Measurements from ENCODE around the gene BCAP29. TPM values are rescaled to one million over a fixed set of nuclear protein-coding genes. Genes with fewer than 3 reads are reported as not detected.

BCAP29 gene
- total RNA-seq, 1 donor from 2014 or later, result 103 TPM

GRCh38 chr7:107666790-107667189 is 86.7 kb downstream of the BCAP29 start:
- Mint-ChIP-seq H3K27ac (no peak overlapping the region), H3K4me3 (no peak overlapping the region), H3K27me3 (ENCODE audit: insufficient read depth, low read depth) (peaks cover 16% of the 10 kb centered on the region), H3K36me3 (no peaks in the 10 kb centered on the region), H3K9me3 (no peaks in the 10 kb centered on the region), H3K4me1 (peaks cover 4% of the 10 kb centered on the region)
- Histone ChIP-seq H4K20me1 (ENCODE audit: low read depth) (peaks cover 5% of the 10 kb centered on the region), H3K27me3 (peaks cover 46% of the 10 kb centered on the region), H3K4me2 (no peak overlapping the region), H3F3A (ENCODE audit: low read depth) (no peaks in the 10 kb centered on the region), H3K79me2 (ENCODE audit: low read depth) (no peaks in the 10 kb centered on the region), H3K9ac (no peak overlapping the region), H3K4me1 (no peaks in the 10 kb centered on the region), H3K9me3 (ENCODE audit: low read depth) (no peaks in the 10 kb centered on the region), H3K36me3 (no peaks in the 10 kb centered on the region), H2AFZ (replicated peaks) (no peak overlapping the region), H3K27ac (no peak overlapping the region), H3K4me3 (no peak overlapping the region)
- no peak for DNase-seq (ENCODE audit: low spot score)
- TF ChIP-seq CTCF (IDR thresholded peaks at IDR 0.05) (no peak), EZH2phosphoT487 (IDR thresholded peaks at IDR 0.05) (no peak), EZH2 (IDR thresholded peaks at IDR 0.05) (no peak)

DNA sequence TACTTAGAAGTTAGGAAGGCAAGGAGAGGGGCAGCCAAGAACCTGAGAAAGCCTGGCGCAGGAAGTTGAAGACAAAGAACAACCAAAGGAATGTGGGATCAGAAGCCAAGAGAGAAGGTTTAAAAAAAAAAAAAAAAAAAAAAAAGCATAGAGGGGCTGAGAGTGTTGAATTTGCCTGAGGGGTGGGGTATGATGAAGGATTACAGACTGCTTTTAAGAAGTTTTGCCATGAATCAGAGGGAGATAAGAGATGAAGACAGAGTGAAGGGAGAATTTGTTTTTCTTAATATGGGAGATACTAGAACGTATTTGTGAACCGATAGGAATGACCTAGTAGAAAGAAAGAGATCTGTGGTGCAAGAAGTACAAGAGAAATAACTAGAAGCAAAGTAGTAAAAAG is 87.3 kb downstream of the BCAP29 start:
- H4K20me1 ChIP-seq (ENCODE audit: low read depth), result no peaks in the 10 kb centered on the region
- Mint-ChIP-seq H3K9me3 (no peaks in the 10 kb centered on the region), H3K27ac (no peak overlapping the region), H3K4me1 (peaks cover 2% of the 10 kb centered on the region), H3K36me3 (no peaks in the 10 kb centered on the region), H3K27me3 (ENCODE audit: insufficient read depth, low read depth) (peaks cover 10% of the 10 kb centered on the region), H3K4me3 (no peak overlapping the region)
- no peaks in the 10 kb centered on the region for H3K4me1 ChIP-seq
- no peaks in the 10 kb centered on the region for H3K36me3 ChIP-seq
- no peak for DNase-seq (ENCODE audit: low spot score)
- TF ChIP-seq CTCF (IDR thresholded peaks at IDR 0.05), result no peak
- no peak for TF ChIP-seq EZH2phosphoT487 (IDR thresholded peaks at IDR 0.05)
- TF ChIP-seq EZH2 (IDR thresholded peaks at IDR 0.05), result no peak
- H3F3A ChIP-seq (ENCODE audit: low read depth), result no peaks in the 10 kb centered on the region
- H3K9me3 ChIP-seq (ENCODE audit: low read depth), result no peaks in the 10 kb centered on the region
- H3K27ac ChIP-seq, result no peak overlapping the region
- no peaks in the 10 kb centered on the region for H3K79me2 ChIP-seq (ENCODE audit: low read depth)
- no peak overlapping the region for H3K4me3 ChIP-seq
- H3K9ac ChIP-seq, result no peak overlapping the region
- H3K27me3 ChIP-seq, result peaks cover 41% of the 10 kb centered on the region
- H2AFZ ChIP-seq (replicated peaks), result no peak overlapping the region
- H3K4me2 ChIP-seq, result no peak overlapping the region

GRCh38 chr7:107668296-107668695 is 88.2 kb downstream of the BCAP29 start:
- no peaks in the 10 kb centered on the region for H3K79me2 ChIP-seq (ENCODE audit: low read depth)
- Mint-ChIP-seq H3K27ac (no peak overlapping the region), H3K4me3 (no peak overlapping the region), H3K27me3 (ENCODE audit: insufficient read depth, low read depth) (peaks cover 5% of the 10 kb centered on the region), H3K9me3 (no peaks in the 10 kb centered on the region), H3K36me3 (no peaks in the 10 kb centered on the region), H3K4me1 (no peaks in the 10 kb centered on the region)
- no peak overlapping the region for H3K9ac ChIP-seq
- H3K36me3 ChIP-seq, result no peaks in the 10 kb centered on the region
- DNase-seq (ENCODE audit: low spot score), result no peak
- no peak for TF ChIP-seq EZH2 (IDR thresholded peaks at IDR 0.05)
- no peak for TF ChIP-seq CTCF (IDR thresholded peaks at IDR 0.05)
- no peak for TF ChIP-seq EZH2phosphoT487 (IDR thresholded peaks at IDR 0.05)
- H3K4me1 ChIP-seq, result no peaks in the 10 kb centered on the region
- H2AFZ ChIP-seq (replicated peaks), result no peak overlapping the region
- no peak overlapping the region for H3K27ac ChIP-seq
- no peaks in the 10 kb centered on the region for H3F3A ChIP-seq (ENCODE audit: low read depth)
- no peaks in the 10 kb centered on the region for H4K20me1 ChIP-seq (ENCODE audit: low read depth)
- H3K9me3 ChIP-seq (ENCODE audit: low read depth), result no peaks in the 10 kb centered on the region
- H3K27me3 ChIP-seq, result peaks cover 37% of the 10 kb centered on the region
- no peak overlapping the region for H3K4me2 ChIP-seq
- H3K4me3 ChIP-seq, result no peak overlapping the region

Small RNA genes lying within 50 kb of the gene (small RNA-seq; reads per million reads assigned to genes)
- not detected for gene BANF1P5
- gene RF01233, result not detected

Other genes with a start within 250 kb of the BCAP29 start
- not detected in 2 replicates for gene GPR22, start 110.2 kb upstream of the BCAP29 start, total RNA-seq (ENCODE audit: low replicate concordance)
- 33.3 and 90.5 TPM in 2 replicates for gene COG5, start 16.3 kb upstream of the BCAP29 start, total RNA-seq (ENCODE audit: low replicate concordance)
- gene DUS4L, start 16.3 kb upstream of the BCAP29 start, total RNA-seq (ENCODE audit: low replicate concordance), result 21.8 and 24.4 TPM in 2 replicates
- gene SLC26A4, start 80.6 kb downstream of the BCAP29 start, total RNA-seq (ENCODE audit: low replicate concordance), result 0.02 TPM in 1 of 2 replicates, not detected in the other
- gene CBLL1, start 163.9 kb downstream of the BCAP29 start, total RNA-seq (ENCODE audit: low replicate concordance), result 40.6 and 58.0 TPM in 2 replicates
- not detected in 2 replicates for gene SLC26A3, start 223.0 kb downstream of the BCAP29 start, total RNA-seq (ENCODE audit: low replicate concordance)